Hepatocyte (in vitro differentiated cells): Measurements from ENCODE around the gene ZFHX3. TPM values are rescaled to one million over a fixed set of nuclear protein-coding genes. Genes with fewer than 3 reads are reported as not detected.

ENCODE experiments used
- DNase-seq: peaks from one replicate; pipeline ENCODE4 v3.0.0-alpha.2; 2016; ENCODE audit warnings: low spot score
- H2AFZ ChIP-seq: fragments of 200-600 bp; sonication (generic); 2 replicates; pipeline ENCODE4 v1.6.0; 2016; ENCODE audit warnings: antibody characterized with exemption, mild to moderate bottlenecking
- H3K27ac ChIP-seq: fragments of 200-600 bp; sonication (generic); 2 replicates; pipeline ENCODE4 v1.5.1; 2016; ENCODE audit warnings: mild to moderate bottlenecking
- H3K27me3 ChIP-seq: fragments of 200-600 bp; sonication (generic); 2 replicates; pipeline ENCODE4 v1.6.1; 2016
- H3K36me3 ChIP-seq: fragments of 200-600 bp; sonication (generic); replicated peaks from 2 replicates; pipeline ENCODE4 v1.5.1; 2016; ENCODE audit warnings: low read depth; ENCODE audit not compliant: insufficient read depth
- H3K4me1 ChIP-seq: fragments of 200-600 bp; sonication (generic); 2 replicates; pipeline ENCODE4 v1.5.1; 2016; ENCODE audit warnings: mild to moderate bottlenecking, moderate library complexity; ENCODE audit not compliant: insufficient read depth
- H3K4me2 ChIP-seq: fragments of 200-600 bp; sonication (generic); 2 replicates; pipeline ENCODE4 v1.6.0; 2016
- H3K4me3 ChIP-seq: fragments of 200-600 bp; sonication (generic); 2 replicates; pipeline ENCODE4 v1.5.1; 2016; ENCODE audit warnings: mild to moderate bottlenecking
- H3K79me2 ChIP-seq: fragments of 200-600 bp; sonication (generic); 2 replicates; pipeline ENCODE4 v1.6.0; 2017; ENCODE audit warnings: mild to moderate bottlenecking
- H3K9me2 ChIP-seq: fragments of 200-600 bp; sonication (generic); replicated peaks from 2 replicates; pipeline ENCODE4 v1.6.0; 2017; ENCODE audit warnings: mild to moderate bottlenecking; ENCODE audit not compliant: insufficient read depth
- H3K9me3 ChIP-seq: fragments of 200-600 bp; sonication (generic); 2 replicates; pipeline ENCODE4 v1.5.1; 2016; ENCODE audit warnings: low read depth, mild to moderate bottlenecking
- H4K20me1 ChIP-seq: fragments of 200-600 bp; sonication (generic); 2 replicates; pipeline ENCODE4 v1.6.0; 2016; ENCODE audit warnings: mild to moderate bottlenecking; ENCODE audit not compliant: insufficient read depth, poor library complexity, severe bottlenecking
- CTCF ChIP-seq: fragments of 200-600 bp; sonication (generic); IDR thresholded peaks from 2 replicates; pipeline ENCODE4 v1.5.1; 2016; ENCODE audit warnings: antibody characterized with exemption, mild to moderate bottlenecking; ENCODE audit not compliant: poor library complexity
- EZH2 ChIP-seq: fragments of 200-600 bp; sonication (generic); IDR thresholded peaks from 2 replicates; pipeline ENCODE4 v1.6.1; 2016; ENCODE audit warnings: antibody characterized with exemption, mild to moderate bottlenecking, borderline replicate concordance
- EZH2phosphoT487 ChIP-seq: fragments of 200-600 bp; sonication (generic); IDR thresholded peaks from one replicate; pipeline ENCODE4 v1.6.1; 2018; ENCODE audit warnings: antibody characterized with exemption, mild to moderate bottlenecking, low read depth, moderate library complexity; ENCODE audit not compliant: unreplicated experiment, severe bottlenecking
- WGBS: methylation state at CpG from one replicate; pipeline ENCODE4 v1.1.6; 2016; ENCODE audit warnings: low lambda C conversion rate; ENCODE audit errors: missing lambda C conversion rate; 5-methylcytosine and 5-hydroxymethylcytosine counted together
- polyA plus RNA-seq: library from polyadenylated mRNA; unstranded; fragments of >200 nt; fragmentation: Nextera tagmentation; extraction: Ambion mirVana; gene quantifications from 2 replicates; pipeline ENCODE4 v1.2.1, GENCODE V29; 2016
- total RNA-seq: library from RNA; depleted of rRNA; stranded (reverse); fragments of >200 nt; gene quantifications from 2 replicates; pipeline ENCODE4 v1.2.3, GENCODE V29; 2014

The ZFHX3 gene
- total and polyA plus RNA-seq, 2 experiments from 2014 or later, result 6.4 to 11.6 TPM

GRCh38 chr16:72876221-72876620 is 171.7 kb downstream of the ZFHX3 start:
- H3K4me1 ChIP-seq, result peaks cover 43% of the 10 kb centered on the region
- H3K36me3 ChIP-seq, result no peaks in the 10 kb centered on the region
- H3K4me3 ChIP-seq, result no peak overlapping the region
- no peaks in the 10 kb centered on the region for H3K9me3 ChIP-seq
- DNase-seq, result no peak
- H4K20me1 ChIP-seq, result no peaks in the 10 kb centered on the region
- H2AFZ ChIP-seq, result no peak overlapping the region
- peaks cover 23% of the 10 kb centered on the region for H3K79me2 ChIP-seq
- 83% methylated on average over 8 of the region's 8 CpGs for WGBS
- no peak overlapping the region for H3K4me2 ChIP-seq
- H3K27ac ChIP-seq, result peak overlapping the region; percentile 94
- H3K27me3 ChIP-seq, result no peaks in the 10 kb centered on the region
- no peak for TF ChIP-seq EZH2
- no peak for TF ChIP-seq EZH2phosphoT487
- no peak for TF ChIP-seq CTCF
- no peaks in the 10 kb centered on the region for H3K9me2 ChIP-seq

GRCh38 chr16:72875291-72876031 is 172.5 kb downstream of the ZFHX3 start:
- Histone ChIP-seq H4K20me1 (no peaks in the 10 kb centered on the region), H3K4me3 (no peak overlapping the region), H3K27ac (peak overlapping the region; percentile 94), H3K36me3 (no peaks in the 10 kb centered on the region), H3K9me2 (no peaks in the 10 kb centered on the region), H3K27me3 (no peaks in the 10 kb centered on the region), H3K4me2 (peak overlapping the region; percentile 62), H3K9me3 (no peaks in the 10 kb centered on the region), H2AFZ (no peak overlapping the region), H3K79me2 (peaks cover 16% of the 10 kb centered on the region), H3K4me1 (peaks cover 43% of the 10 kb centered on the region)
- peak; percentile 64 for DNase-seq
- no peak for TF ChIP-seq EZH2phosphoT487
- TF ChIP-seq EZH2, result no peak
- TF ChIP-seq CTCF, result no peak
- 55% methylated on average over 12 of the region's 12 CpGs for WGBS

- no peak overlapping the region for H2AFZ ChIP-seq
- H3K4me2 ChIP-seq, result no peak overlapping the region
- H3K27me3 ChIP-seq, result no peaks in the 10 kb centered on the region
- H3K9me3 ChIP-seq, result no peaks in the 10 kb centered on the region
- no peaks in the 10 kb centered on the region for H3K9me2 ChIP-seq
- H3K27ac ChIP-seq, result no peak overlapping the region
- no peak overlapping the region for H3K4me3 ChIP-seq
- TF ChIP-seq EZH2phosphoT487 (no peak), CTCF (no peak)
- peaks cover 23% of the 10 kb centered on the region for H3K79me2 ChIP-seq
- no peak for DNase-seq
- H3K4me1 ChIP-seq, result peaks cover 41% of the 10 kb centered on the region
- H3K36me3 ChIP-seq, result no peaks in the 10 kb centered on the region
- no peaks in the 10 kb centered on the region for H4K20me1 ChIP-seq
- WGBS, result 95% methylated on average over 8 of the region's 8 CpGs
Measured at GRCh38 chr16:72873853-72874252, 174.1 kb downstream of the ZFHX3 start.
